ENCODE results near the gene EHD2.
A peak's percentile ranks its signal among the peaks of the same experiment; 100 is the strongest.
"Not testable (repeated sequence)": the region's sequence is repeated elsewhere in the genome, so short reads cannot be mapped to it uniquely, and the experiment has no call there.

EHD2 gene

DNA sequence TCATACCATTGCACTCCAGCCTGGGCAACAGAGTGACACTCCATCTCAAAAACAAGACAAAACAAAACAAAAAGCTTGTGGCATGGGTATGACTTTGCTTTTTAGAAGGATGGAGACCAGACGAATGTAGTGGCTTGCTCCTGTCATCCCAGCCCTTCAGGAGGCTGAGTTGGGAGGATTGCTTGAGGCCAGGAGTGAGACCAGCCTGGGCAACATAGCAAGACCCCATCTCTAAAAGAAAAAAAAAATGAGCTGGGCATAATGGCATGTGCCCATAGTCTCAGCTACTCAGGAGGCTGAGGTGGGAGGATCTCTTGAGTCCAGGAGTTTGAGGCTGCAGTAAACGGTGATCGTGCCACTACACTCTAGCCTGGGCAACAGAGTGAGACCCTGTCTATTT lies 48.9 kb downstream of the EHD2 start:
- TF ChIP-seq CTCF (conservative IDR thresholded peaks at IDR 0.05; ENCODE audit: control insufficient read depth, insufficient read depth, low read depth, low read length): no peak
- no peak overlapping the region for H3K4me3 ChIP-seq (ENCODE audit: control insufficient read depth, low read depth, low read length)
- DNase-seq (ENCODE audit: low read depth): no peak

GRCh38 chr19:47762615-47763308 lies 49.5 kb downstream of the EHD2 start:
- no peak overlapping the region for H3K4me3 ChIP-seq (ENCODE audit: control insufficient read depth, low read depth, low read length)
- TF ChIP-seq CTCF (conservative IDR thresholded peaks at IDR 0.05; ENCODE audit: control insufficient read depth, insufficient read depth, low read depth, low read length): no peak
- DNase-seq (ENCODE audit: low read depth): peak; percentile 64

- H3K4me3 ChIP-seq (ENCODE audit: control insufficient read depth, low read depth, low read length); DNase-seq (ENCODE audit: low read depth): not testable (repeated sequence)
Observed at GRCh38 chr19:47764705-47765104, 51.5 kb downstream of the EHD2 start.

GRCh38 chr19:47765523-47766358 lies 52.5 kb downstream of the EHD2 start:
- DNase-seq (ENCODE audit: low read depth): peak; percentile 59

DNA sequence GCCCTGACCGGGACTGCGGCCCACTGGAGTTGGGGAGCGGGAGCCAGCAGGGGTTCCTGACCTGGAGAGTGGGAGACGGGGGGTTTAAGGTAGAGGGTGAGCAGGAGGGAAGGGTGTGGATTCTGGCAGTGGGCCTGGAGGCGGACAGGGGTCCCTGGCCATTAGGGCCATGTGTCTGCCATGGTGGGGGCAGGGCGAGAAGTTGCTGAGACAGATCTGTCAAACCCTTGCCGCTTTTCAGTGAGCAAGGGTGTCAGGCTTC lies 53.1 kb downstream of the EHD2 start:
- H3K4me3 ChIP-seq (ENCODE audit: control insufficient read depth, low read depth, low read length): no peak overlapping the region
- DNase-seq (ENCODE audit: low read depth): no peak
- TF ChIP-seq CTCF (conservative IDR thresholded peaks at IDR 0.05; ENCODE audit: control insufficient read depth, insufficient read depth, low read depth, low read length): no peak

More at GRCh38 chr19:47765523-47766358, 52.5 kb downstream of the EHD2 start:
- TF ChIP-seq CTCF (conservative IDR thresholded peaks at IDR 0.05; ENCODE audit: control insufficient read depth, insufficient read depth, low read depth, low read length): peak; percentile 77
- H3K4me3 ChIP-seq (ENCODE audit: control insufficient read depth, low read depth, low read length): no peak overlapping the region

- DNase-seq (ENCODE audit: low read depth): no peak
- no peak overlapping the region for H3K4me3 ChIP-seq (ENCODE audit: control insufficient read depth, low read depth, low read length)
- TF ChIP-seq CTCF (conservative IDR thresholded peaks at IDR 0.05; ENCODE audit: control insufficient read depth, insufficient read depth, low read depth, low read length): no peak
Observed at GRCh38 chr19:47766670-47767069, 53.4 kb downstream of the EHD2 start.

- no peak for TF ChIP-seq CTCF (conservative IDR thresholded peaks at IDR 0.05; ENCODE audit: control insufficient read depth, insufficient read depth, low read depth, low read length)
- no peak for DNase-seq (ENCODE audit: low read depth)
Observed at GRCh38 chr19:47767349-47767748, 54.1 kb downstream of the EHD2 start.

More at GRCh38 chr19:47767349-47767748, 54.1 kb downstream of the EHD2 start:
- no peak overlapping the region for H3K4me3 ChIP-seq (ENCODE audit: control insufficient read depth, low read depth, low read length)
